Measurements from ENCODE around the gene SREBF1. TPM values are rescaled to one million over a fixed set of nuclear protein-coding genes. Genes with fewer than 3 reads are reported as not detected.

The SREBF1 gene
- total and polyA plus RNA-seq, 2 of the 4 experiments (the other 2 are of a cell fraction): 3.4 to 20.4 TPM

GRCh38 chr17:17865035-17865434 is 28.2 kb upstream of the SREBF1 start:
- ChIA-PET POLR2A (ENCODE audit: unreplicated experiment) (no interaction called here), CTCF (interaction anchor here (0.6 kb wide), 1 partner anchor 508 kb away, joined by 3 read pairs; no protein-coding TSS in a partner anchor)
- peaks cover 5% of the 10 kb centered on the region; the same call in 1 of the 2 replicates for H3K4me1 ChIP-seq (ENCODE audit: control insufficient read depth, insufficient read depth, low read length)

More at GRCh38 chr17:17865035-17865434, 28.2 kb upstream of the SREBF1 start:
- Histone ChIP-seq H2BK5ac (ENCODE audit: low read depth, low read length, poor library complexity, severe bottlenecking) (no peak overlapping the region), H4K8ac (ENCODE audit: low read depth in 2 of 2, low read length in 2 of 2) (no peak overlapping the region), H3K27ac (ENCODE audit: insufficient read depth, low read length) (no peak overlapping the region), H3K9me1 (ENCODE audit: insufficient read depth, low read length) (peaks cover 10% of the 10 kb centered on the region; the same call in 1 of the 2 replicates), H3K14ac (replicated peaks; ENCODE audit: low read depth, low read length) (no peak overlapping the region), H4K5ac (ENCODE audit: low read depth, low read length) (no peak overlapping the region), H3K56ac (ENCODE audit: extremely low read depth, insufficient read depth, low read length) (no peak overlapping the region), H2BK120ac (ENCODE audit: low read depth, low read length) (no peak overlapping the region), H2AFZ (replicated peaks; ENCODE audit: low read length, poor library complexity) (no peak overlapping the region), H3K4ac (ENCODE audit: low read depth, low read length) (no peak overlapping the region), H4K91ac (ENCODE audit: insufficient read depth, low read depth, low read length) (no peak overlapping the region), H3K4me3 (ENCODE audit: insufficient read depth, low read depth, low read length) (no peak overlapping the region), H3K9ac (ENCODE audit: low read depth, low read length) (no peak overlapping the region), H3K36me3 (ENCODE audit: control insufficient read depth, insufficient read depth, low read length) (peaks cover 27% of the 10 kb centered on the region), H2AK5ac (ENCODE audit: low read depth, low read length) (no peak overlapping the region), H4K20me1 (ENCODE audit: insufficient read depth, low read length) (no peaks in the 10 kb centered on the region), H2BK20ac (ENCODE audit: low read depth, low read length) (no peak overlapping the region), H3K27me3 (ENCODE audit: control insufficient read depth, insufficient read depth, low read length) (no peaks in the 10 kb centered on the region), H3K9me3 (ENCODE audit: control insufficient read depth, insufficient read depth, low read length) (no peaks in the 10 kb centered on the region), H3K4me2 (ENCODE audit: low read depth, low read length) (no peak overlapping the region), H2AK9ac (replicated peaks; ENCODE audit: low read depth, low read length, poor library complexity) (no peak overlapping the region), H3K23ac (ENCODE audit: low read depth, low read length) (no peak overlapping the region), H3K18ac (ENCODE audit: low read depth, low read length) (no peak overlapping the region), H2BK15ac (ENCODE audit: low read depth, low read length) (no peak overlapping the region), H3K79me1 (ENCODE audit: low read depth in 1 of 2, low read length in 2 of 2) (peaks cover 0 to 10% of the 10 kb centered on the region in 2 experiments; a peak in 3 of 4 replicates)
- BruUV-seq (replicated peaks): no TSS peak
- in situ Hi-C loops (cut with MboI; ENCODE audit: low sequenced_read_pairs): no loop called here
- ATAC-seq (ENCODE audit: low read depth) (no peak), DNase-seq (no peak)
- no peak for TF ChIP-seq USF2 (IDR thresholded peaks at IDR 0.05; ENCODE audit: low read depth, low read length)
- TF ChIP-seq CHD1 (IDR thresholded peaks at IDR 0.05; ENCODE audit: low read depth, low read length): no peak
- no peak for TF ChIP-seq RAD21 (IDR thresholded peaks at IDR 0.05; ENCODE audit: low read length)
- no peak for TF ChIP-seq BHLHE40 (IDR thresholded peaks at IDR 0.05; ENCODE audit: low read depth, low read length)
- no peak for TF ChIP-seq MAFK (IDR thresholded peaks at IDR 0.05; ENCODE audit: low read depth, low read length)
- TF ChIP-seq FOS (IDR thresholded peaks at IDR 0.05; ENCODE audit: low read depth, low read length): no peak
- TF ChIP-seq SMC3 (IDR thresholded peaks at IDR 0.05; ENCODE audit: low read depth, low read length): no peak
- no peak for TF ChIP-seq CEBPB (IDR thresholded peaks at IDR 0.05; ENCODE audit: low read depth, low read length)
- no peak for TF ChIP-seq MAZ (IDR thresholded peaks at IDR 0.05; ENCODE audit: borderline replicate concordance, low read depth, low read length)
- no peak for TF ChIP-seq POLR2A (IDR thresholded peaks at IDR 0.05; ENCODE audit: low read depth, low read length)
- no peak for TF ChIP-seq CTCF (conservative IDR thresholded peaks at IDR 0.05; ENCODE audit: low read depth, low read length)
- TF ChIP-seq NFE2L2 (IDR thresholded peaks at IDR 0.05; ENCODE audit: low read depth, low read length): no peak
- no peak for TF ChIP-seq MXI1 (IDR thresholded peaks at IDR 0.05; ENCODE audit: borderline replicate concordance, low read depth, low read length)
- TF ChIP-seq RFX5 (IDR thresholded peaks at IDR 0.05; ENCODE audit: low read depth, low read length): no peak
- no CpG with 5 or more reads among the region's 1 CpG for WGBS, 2 experiments (ENCODE audit: extremely low coverage in 2 of 2, insufficient read length in 1 of 2)
- intact Hi-C loops (cut with micrococcal nuclease): no loop called here
- dilution Hi-C loops (cut with HindIII; ENCODE audit: low sequenced_read_pairs, unreplicated experiment): no loop called here

Data from IMR-90 (cell line).